Neuron (in vitro differentiated cells): ENCODE data around the gene NDUFAF8.

Experiments used
- H2AFZ ChIP-seq: one replicate; pipeline ENCODE4 v1.6.1; 2013; ENCODE audit warnings: low read depth, mild to moderate bottlenecking, inconsistent platforms, low read length, moderate library complexity
- H3K27me3 ChIP-seq: one replicate; pipeline ENCODE4 v1.6.1; 2013; ENCODE audit warnings: low read length; ENCODE audit not compliant: insufficient read depth
- H3K36me3 ChIP-seq: one replicate; pipeline ENCODE4 v1.6.1; 2013; ENCODE audit warnings: low read length; ENCODE audit not compliant: insufficient read depth
- H3K4me1 ChIP-seq: one replicate; pipeline ENCODE4 v1.6.1; 2013; ENCODE audit warnings: low read length; ENCODE audit not compliant: insufficient read depth
- H3K4me3 ChIP-seq: 2 replicates; pipeline ENCODE4 v1.5.1; 2013; ENCODE audit warnings: mild to moderate bottlenecking, low read length, moderate library complexity
- H3K9me3 ChIP-seq: one replicate; pipeline ENCODE4 v1.6.1; 2013; ENCODE audit warnings: low read length

The NDUFAF8 gene

GRCh38 chr17:81207610-81208581, 31.2 kb upstream of the NDUFAF8 start:
- no peak overlapping the region for H3K4me3 ChIP-seq
- no peak overlapping the region for H2AFZ ChIP-seq
- H3K9me3 ChIP-seq, result no peaks in the 10 kb centered on the region
- peaks cover 39% of the 10 kb centered on the region for H3K36me3 ChIP-seq
- H3K27me3 ChIP-seq, result no peaks in the 10 kb centered on the region
- no peaks in the 10 kb centered on the region for H3K4me1 ChIP-seq

- Histone ChIP-seq H3K36me3 (peaks cover 31% of the 10 kb centered on the region), H3K4me1 (no peaks in the 10 kb centered on the region), H3K27me3 (no peaks in the 10 kb centered on the region), H3K9me3 (no peaks in the 10 kb centered on the region), H2AFZ (no peak overlapping the region), H3K4me3 (no peak overlapping the region)
Observed at GRCh38 chr17:81208651-81209050, 30.5 kb upstream of the NDUFAF8 start.

DNA sequence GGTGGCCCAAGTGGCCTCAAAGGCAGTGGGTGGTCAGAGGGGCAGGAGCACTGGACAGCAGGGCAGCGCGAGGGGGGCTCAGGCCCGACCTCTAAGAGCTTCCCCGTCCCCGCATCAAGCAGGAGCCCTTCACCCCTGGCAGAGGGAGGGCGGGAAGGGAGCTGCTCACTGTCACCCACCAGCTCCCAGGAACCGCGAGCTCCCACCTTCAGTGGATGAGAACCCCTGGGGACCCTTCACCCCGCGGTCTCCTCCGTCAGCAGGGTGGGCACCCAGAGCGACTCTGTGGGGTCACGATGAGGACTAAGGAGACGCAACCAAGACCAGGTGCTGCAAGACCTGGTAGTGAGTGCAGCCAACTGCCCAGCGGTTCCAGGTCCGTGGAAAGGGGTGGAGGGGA, 30.0 kb upstream of the NDUFAF8 start:
- no peaks in the 10 kb centered on the region for H3K27me3 ChIP-seq
- no peaks in the 10 kb centered on the region for H3K4me1 ChIP-seq
- no peaks in the 10 kb centered on the region for H3K9me3 ChIP-seq
- H3K4me3 ChIP-seq, result no peak overlapping the region
- peaks cover 27% of the 10 kb centered on the region for H3K36me3 ChIP-seq
- H2AFZ ChIP-seq, result no peak overlapping the region

- no peaks in the 10 kb centered on the region for H3K4me1 ChIP-seq
- H3K27me3 ChIP-seq, result no peaks in the 10 kb centered on the region
- no peaks in the 10 kb centered on the region for H3K9me3 ChIP-seq
- peaks cover 19% of the 10 kb centered on the region for H3K36me3 ChIP-seq
- no peak overlapping the region for H3K4me3 ChIP-seq
- no peak overlapping the region for H2AFZ ChIP-seq
Observed at GRCh38 chr17:81210466-81210865, 28.7 kb upstream of the NDUFAF8 start.

GRCh38 chr17:81210868-81211267, 28.2 kb upstream of the NDUFAF8 start:
- H3K27me3 ChIP-seq, result no peaks in the 10 kb centered on the region
- no peaks in the 10 kb centered on the region for H3K4me1 ChIP-seq
- no peak overlapping the region for H3K4me3 ChIP-seq
- H2AFZ ChIP-seq, result no peak overlapping the region
- H3K36me3 ChIP-seq, result peaks cover 17% of the 10 kb centered on the region
- no peaks in the 10 kb centered on the region for H3K9me3 ChIP-seq

GRCh38 chr17:81212365-81212764, 26.8 kb upstream of the NDUFAF8 start:
- H3K4me1 ChIP-seq, result no peaks in the 10 kb centered on the region
- no peaks in the 10 kb centered on the region for H3K27me3 ChIP-seq
- peaks cover 20% of the 10 kb centered on the region for H3K36me3 ChIP-seq
- no peak overlapping the region for H2AFZ ChIP-seq
- H3K4me3 ChIP-seq, result no peak overlapping the region
- H3K9me3 ChIP-seq, result no peaks in the 10 kb centered on the region

GRCh38 chr17:81213978-81214377, 25.1 kb upstream of the NDUFAF8 start:
- no peaks in the 10 kb centered on the region for H3K9me3 ChIP-seq
- H3K36me3 ChIP-seq, result peaks cover 29% of the 10 kb centered on the region
- H2AFZ ChIP-seq, result no peak overlapping the region
- no peak overlapping the region for H3K4me3 ChIP-seq
- no peaks in the 10 kb centered on the region for H3K27me3 ChIP-seq
- H3K4me1 ChIP-seq, result no peaks in the 10 kb centered on the region

- no peaks in the 10 kb centered on the region for H3K27me3 ChIP-seq
- peaks cover 34% of the 10 kb centered on the region for H3K36me3 ChIP-seq
- H3K4me3 ChIP-seq, result no peak overlapping the region
- H3K9me3 ChIP-seq, result no peaks in the 10 kb centered on the region
- no peak overlapping the region for H2AFZ ChIP-seq
- peaks cover 13% of the 10 kb centered on the region for H3K4me1 ChIP-seq
Observed at GRCh38 chr17:81217491-81217890, 21.6 kb upstream of the NDUFAF8 start.

DNA sequence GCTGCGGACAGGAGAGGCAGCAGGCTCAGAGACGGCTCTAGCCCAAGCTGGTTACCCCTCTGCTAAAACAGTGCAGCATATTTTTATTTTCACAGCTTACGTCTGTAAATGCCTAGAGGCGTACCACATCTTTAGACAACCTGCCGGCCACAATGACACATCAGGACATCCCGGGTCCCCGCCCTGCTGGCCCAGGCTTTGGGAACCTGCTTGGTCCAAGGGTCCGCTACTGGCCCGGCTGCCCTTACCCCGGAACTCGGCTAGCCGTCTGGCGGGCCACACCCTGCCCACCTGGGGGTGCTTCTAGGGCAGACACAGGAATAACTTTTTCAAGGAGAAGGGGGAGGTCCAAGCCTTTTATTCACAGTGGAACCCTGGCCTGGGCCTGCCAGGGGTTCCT, 20.7 kb upstream of the NDUFAF8 start:
- Histone ChIP-seq H3K4me3 (no peak overlapping the region), H3K4me1 (peaks cover 13% of the 10 kb centered on the region), H3K36me3 (peaks cover 34% of the 10 kb centered on the region), H2AFZ (no peak overlapping the region), H3K9me3 (no peaks in the 10 kb centered on the region), H3K27me3 (no peaks in the 10 kb centered on the region)

- Histone ChIP-seq H2AFZ (no peak overlapping the region), H3K9me3 (no peaks in the 10 kb centered on the region), H3K27me3 (no peaks in the 10 kb centered on the region), H3K36me3 (peaks cover 34% of the 10 kb centered on the region), H3K4me1 (peaks cover 15% of the 10 kb centered on the region), H3K4me3 (no peak overlapping the region)
Observed at GRCh38 chr17:81218991-81219390, 20.1 kb upstream of the NDUFAF8 start.

- Histone ChIP-seq H2AFZ (no peak overlapping the region), H3K36me3 (peaks cover 34% of the 10 kb centered on the region), H3K9me3 (no peaks in the 10 kb centered on the region), H3K4me3 (no peak overlapping the region), H3K27me3 (no peaks in the 10 kb centered on the region), H3K4me1 (peaks cover 15% of the 10 kb centered on the region)
Observed at GRCh38 chr17:81219476-81220180, 19.5 kb upstream of the NDUFAF8 start.

DNA sequence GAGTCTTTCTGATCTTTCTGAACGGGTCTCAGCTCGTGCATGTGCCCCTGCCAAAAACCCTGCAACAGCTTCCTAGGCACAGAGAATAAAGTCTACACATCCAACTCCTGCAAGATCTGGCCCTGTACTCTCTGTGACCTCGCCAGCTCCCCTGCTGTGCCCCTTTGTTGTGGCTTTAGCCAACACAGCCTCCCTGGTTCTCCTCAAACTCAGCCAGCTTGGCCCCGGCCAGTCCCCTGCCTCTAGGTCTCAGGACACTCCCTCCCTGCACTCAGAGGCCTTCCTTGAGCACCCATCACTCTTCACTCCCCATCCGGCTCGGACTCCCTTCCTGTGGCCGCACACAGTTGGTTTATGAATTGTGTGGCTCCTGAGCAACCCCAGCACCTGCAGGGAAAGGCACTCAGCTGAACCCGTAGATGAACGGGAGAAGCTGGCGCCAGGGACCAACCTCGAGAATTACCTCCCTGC, 17.7 kb upstream of the NDUFAF8 start:
- Histone ChIP-seq H3K4me3 (peak overlapping the region; percentile 78), H2AFZ (no peak overlapping the region), H3K36me3 (peaks cover 32% of the 10 kb centered on the region), H3K27me3 (no peaks in the 10 kb centered on the region), H3K4me1 (peaks cover 15% of the 10 kb centered on the region), H3K9me3 (no peaks in the 10 kb centered on the region)
